ENCODE data around the gene KRT10.
"Not testable (repeated sequence)": the region's sequence is repeated elsewhere in the genome, so short reads cannot be mapped to it uniquely, and the experiment has no call there.

Gene KRT10

GRCh38 chr17:40832840-40833239 is 10.4 kb upstream of the KRT10 start:
- no peak for DNase-seq (ENCODE audit: low read depth)

DNA sequence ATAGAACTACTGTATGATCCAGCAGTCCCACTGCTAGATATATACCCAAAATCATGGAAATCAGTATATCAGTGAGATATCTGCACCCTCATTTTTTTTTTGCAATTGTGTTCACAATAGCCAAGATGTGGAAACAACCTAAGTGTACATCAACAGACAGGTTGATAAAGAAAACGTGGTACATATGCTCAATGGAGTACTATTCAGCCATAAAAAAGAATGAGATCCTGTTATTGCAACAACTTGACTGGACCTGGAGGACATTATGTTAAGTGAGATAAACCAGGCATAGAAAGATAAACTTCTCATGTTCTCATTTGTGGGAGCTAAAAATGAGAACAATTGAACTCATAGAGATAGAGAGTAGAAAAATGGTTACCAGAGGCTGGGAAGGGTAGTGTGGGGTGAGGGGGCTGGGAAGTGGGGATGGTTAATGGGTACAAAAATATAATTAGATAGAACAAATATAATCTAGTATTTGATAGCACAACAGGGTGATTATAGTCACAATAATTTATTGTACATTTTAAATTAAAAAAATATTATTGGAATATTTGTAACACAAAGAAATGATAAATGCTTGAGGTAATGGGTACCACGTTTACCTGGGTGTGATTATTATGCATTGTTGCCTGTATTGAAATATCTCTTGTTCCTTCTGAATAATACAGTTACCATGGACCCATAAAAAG is 7.8 kb upstream of the KRT10 start:
- DNase-seq (ENCODE audit: low read depth), result no peak

GRCh38 chr17:40828454-40829044 is 6.1 kb upstream of the KRT10 start:
- no peak for DNase-seq (ENCODE audit: low read depth)

DNA sequence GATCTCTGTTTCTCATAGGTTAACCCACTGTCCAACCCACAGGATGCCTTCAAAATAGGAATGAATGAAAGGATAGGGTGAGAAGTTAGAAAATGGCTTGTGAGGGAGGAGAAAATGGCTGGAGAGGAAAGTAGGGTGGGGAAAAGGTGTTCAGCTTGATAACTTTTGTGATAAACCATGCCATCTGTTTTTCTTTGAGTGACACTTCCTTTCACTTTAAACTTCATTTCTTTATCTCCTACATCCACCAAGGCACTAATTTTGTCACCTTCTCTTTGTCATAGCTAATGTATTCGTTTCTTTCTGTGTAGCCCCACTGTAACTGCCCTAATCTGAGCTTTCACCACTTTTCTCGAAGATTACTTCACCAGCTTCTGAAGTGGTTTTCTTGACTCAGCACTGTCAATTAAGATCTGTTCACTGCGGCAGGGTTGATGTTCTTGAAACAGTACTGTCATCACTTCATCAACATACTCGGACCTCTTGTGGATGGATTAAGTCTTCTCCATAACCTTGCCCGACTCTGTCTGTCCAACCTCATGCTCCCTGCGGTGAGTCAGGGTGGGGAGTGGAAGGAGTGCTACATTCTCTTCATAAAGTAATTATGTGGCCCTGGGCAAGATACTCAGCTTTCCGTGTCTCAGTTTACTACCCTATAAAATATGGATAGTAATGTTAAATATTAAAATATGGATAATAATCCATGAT is 5.5 kb upstream of the KRT10 start:
- DNase-seq (ENCODE audit: low read depth), result no peak

DNA sequence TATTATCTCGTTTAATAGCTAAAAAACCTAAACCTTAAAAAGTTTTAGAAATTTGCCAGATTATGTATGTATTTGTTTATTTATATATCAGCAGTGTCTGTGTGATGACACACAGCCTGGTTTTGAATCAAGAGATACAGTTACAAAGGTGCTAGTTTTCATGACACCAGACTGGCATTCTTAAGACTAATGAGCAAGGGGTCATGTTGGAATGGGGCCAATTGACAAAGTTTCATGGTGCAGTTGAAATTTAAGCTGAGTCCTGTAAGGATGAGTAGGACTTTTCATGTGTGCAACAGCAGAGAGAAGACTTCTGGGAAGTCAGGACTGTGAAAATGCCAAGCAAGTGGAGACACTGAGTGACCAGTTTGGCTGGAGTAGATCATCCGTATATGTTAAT is 3.2 kb upstream of the KRT10 start:
- DNase-seq (ENCODE audit: low read depth), result no peak

DNA sequence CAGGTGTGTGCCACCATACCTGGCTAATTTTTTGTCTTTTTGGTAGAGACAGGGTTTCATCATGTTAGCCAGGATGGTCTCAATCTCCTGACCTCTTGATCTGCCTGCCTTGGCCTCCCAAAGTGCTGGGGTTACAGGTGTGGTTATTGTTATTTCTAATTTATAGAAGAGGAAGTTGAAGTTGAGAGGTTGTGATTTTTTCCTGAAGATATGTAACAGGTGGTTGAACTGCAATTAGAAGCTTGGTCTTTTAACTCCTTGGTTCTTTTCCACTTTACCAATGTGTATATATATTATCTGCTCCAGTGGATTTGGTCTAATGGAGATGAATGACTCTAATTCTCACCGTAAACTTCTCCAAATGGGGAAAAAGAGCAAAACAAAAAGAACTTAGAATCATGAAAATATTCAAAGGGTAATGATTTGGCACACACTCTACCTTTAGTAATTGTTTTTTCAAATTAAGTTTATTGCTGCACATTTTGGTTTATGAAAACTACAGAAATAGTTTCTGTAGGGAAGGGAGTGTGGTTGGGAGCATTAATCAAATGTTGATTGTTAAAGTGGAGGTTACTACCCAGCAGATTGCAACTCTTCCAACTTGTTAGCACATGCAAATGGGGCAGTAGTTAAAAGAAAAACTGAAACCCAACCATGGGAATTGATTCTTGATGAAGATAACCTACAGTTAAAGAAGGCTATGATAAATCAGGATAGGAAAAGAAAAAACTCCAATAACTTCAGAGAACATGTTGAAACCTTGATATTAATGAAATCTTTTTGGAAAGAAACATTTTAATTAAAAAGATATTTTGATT is 1.8 kb upstream of the KRT10 start:
- no peak for DNase-seq (ENCODE audit: low read depth)

GRCh38 chr17:40821536-40821935 is 878 bp downstream of the KRT10 start:
- DNase-seq (ENCODE audit: low read depth), result no peak

DNA sequence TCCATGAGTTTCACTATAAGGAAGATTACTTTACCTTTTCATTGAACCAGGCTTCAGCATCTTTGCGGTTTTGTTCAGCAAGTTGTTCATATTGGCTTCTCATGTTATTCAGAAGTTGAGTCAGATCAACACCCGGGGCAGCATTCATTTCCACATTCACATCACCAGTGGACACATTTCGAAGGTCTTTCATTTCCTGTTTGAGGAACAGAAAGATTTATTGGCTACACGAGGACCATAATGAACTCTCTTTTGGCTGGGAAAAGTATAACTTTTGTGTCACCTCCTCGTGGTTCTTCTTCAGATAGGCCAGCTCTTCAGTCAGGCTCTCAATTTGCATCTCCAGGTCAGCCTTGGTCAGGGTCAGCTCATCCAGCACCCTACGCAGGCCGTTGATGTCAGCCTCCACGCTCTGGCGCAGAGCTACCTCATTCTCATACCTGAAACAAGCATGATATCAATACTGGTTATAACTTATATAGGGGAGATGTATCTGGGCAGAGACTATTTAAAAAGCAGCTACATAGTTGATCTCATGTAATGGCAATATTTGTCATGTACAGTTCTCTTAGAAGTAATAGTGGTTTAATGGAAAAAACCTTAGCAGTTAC is 2.1 kb downstream of the KRT10 start:
- DNase-seq (ENCODE audit: low read depth), result no peak

GRCh38 chr17:40819528-40820125 is 2.8 kb downstream of the KRT10 start:
- no peak for DNase-seq (ENCODE audit: low read depth)

- DNase-seq (ENCODE audit: low read depth), result peak; percentile 82
Measured at GRCh38 chr17:40818733-40819527, 3.5 kb downstream of the KRT10 start.

DNA sequence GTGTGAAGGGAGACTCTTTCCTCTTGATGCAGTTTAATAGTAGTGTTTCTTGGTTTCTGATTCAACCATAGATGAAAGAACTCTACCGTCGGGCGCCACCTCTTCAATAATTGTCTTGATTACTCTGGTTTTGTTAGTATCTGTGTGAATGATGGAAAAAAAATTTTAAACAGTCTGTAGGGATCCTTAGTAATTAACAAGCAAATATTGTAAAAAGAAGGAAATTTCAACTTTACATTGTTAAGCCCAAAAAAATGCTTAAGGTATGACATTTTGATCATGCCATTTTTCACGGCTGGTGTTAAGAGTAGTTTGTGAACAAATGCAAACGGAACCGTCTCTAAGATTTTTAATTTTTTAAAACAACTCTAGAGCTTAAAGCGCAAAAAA is 4.1 kb downstream of the KRT10 start:
- DNase-seq (ENCODE audit: low read depth), result no peak

DNA sequence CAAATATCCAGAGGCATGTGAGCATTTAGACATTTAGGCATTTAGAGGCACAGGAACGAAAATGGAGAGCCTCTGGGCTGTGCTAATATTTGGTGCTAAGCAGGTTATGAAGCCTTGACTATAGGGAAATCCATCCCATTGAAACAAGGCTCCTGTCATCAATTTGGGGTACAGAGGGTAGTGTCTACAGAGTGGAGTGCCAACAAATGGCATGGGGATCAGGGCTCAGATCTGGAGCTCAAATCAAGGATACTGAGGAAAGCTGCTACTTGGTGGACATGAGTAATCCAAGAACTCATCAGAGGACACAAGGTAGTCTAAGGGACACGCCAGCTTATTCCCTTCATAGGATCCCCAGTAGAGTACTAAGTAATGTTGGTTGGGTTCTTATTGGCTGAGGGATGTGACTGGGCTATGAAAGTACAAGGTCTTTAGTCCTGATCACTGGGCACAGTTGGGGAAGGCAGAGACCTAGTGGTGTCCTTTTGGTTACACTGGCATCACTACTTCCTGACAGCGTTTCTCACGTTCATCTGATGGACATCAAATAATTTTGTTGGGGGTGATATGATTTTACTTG is 5.2 kb downstream of the KRT10 start:
- DNase-seq (ENCODE audit: low read depth), result no peak

- no peak for DNase-seq (ENCODE audit: low read depth)
Measured at GRCh38 chr17:40816569-40816968, 5.8 kb downstream of the KRT10 start.

DNA sequence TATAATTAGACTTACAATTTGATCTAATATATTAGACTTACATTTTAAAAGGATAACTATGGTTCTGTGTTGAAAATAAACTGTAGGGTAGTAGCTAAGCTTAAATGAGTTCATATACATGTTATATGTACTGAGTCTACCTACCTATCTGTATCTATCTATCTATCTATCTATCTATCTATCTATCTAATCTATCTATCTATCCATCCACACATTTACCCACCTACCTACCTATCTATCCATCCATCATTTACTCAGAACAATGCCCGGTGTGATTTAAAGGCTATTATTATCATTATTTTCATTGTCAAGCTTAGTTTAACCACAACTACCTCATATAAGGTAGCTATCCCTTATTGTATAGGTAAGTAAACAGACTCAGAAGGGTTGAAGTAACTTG is 7.0 kb downstream of the KRT10 start:
- no peak for DNase-seq (ENCODE audit: low read depth)

GRCh38 chr17:40814657-40815056 is 7.8 kb downstream of the KRT10 start:
- not testable (repeated sequence) for DNase-seq (ENCODE audit: low read depth)

- DNase-seq (ENCODE audit: low read depth), result no peak
Measured at GRCh38 chr17:40813804-40814203, 8.6 kb downstream of the KRT10 start.

DNA sequence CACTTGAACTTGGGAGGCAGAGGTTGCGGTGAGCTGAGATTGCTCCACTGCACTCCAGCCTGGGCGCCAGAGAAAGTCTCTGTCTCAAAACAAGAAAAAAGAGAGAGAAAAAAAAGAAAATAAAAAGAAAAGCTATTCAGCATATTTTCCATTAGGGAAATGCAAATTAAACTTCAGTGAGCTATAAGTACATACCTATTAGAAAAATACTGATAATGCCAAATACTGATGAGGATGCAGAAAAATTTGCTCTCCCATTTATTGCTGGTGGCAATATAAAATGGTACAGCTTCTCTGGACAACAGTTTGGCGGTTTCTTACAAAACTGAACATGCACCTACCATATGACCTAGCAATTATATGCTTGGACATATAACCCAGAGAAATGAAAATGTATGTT is 9.8 kb downstream of the KRT10 start:
- DNase-seq (ENCODE audit: low read depth), result no peak

DNA sequence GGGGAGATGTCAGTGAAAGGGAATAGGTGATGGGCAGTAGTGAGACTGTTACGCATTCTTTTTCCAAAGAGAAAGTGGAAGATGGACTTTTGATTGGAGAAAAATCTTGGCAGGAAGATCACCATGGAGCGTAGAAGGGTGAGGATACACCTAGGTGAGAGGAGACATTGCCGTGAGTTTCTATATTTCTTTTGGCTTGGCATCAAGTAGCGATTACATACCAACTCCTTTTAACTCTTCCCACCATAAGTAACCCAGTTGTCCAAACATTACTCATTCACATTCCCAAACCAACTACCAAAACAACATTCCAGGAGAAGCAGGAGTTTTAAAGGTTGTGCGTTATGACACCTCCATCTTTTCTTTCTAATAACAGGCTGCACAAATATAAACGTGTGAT is 11.9 kb downstream of the KRT10 start:
- no peak for DNase-seq (ENCODE audit: low read depth)

- DNase-seq (ENCODE audit: low read depth), result no peak
Measured at GRCh38 chr17:40809721-40810421, 12.5 kb downstream of the KRT10 start.

DNA sequence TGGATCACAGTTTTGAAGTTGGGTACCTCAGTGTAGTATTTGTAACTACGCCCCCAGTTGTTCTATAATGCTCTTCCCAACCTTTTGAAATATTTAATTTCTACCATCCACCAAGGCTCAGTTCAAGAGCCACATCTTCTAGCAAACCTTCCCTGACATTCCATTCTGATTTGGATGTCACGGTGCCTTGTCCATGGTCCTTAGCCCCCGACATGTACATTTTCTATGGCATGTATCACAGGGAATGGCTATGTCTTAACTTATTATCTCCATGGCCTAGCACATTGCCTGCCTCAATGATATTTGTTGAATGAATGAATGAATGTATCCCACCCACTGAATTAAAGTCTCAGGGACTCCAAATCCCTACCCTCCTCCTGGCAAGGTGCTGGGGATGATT is 16.3 kb downstream of the KRT10 start:
- no peak for DNase-seq (ENCODE audit: low read depth)
